Measurements from ENCODE around the gene TMEM134.
"Not testable (repeated sequence)": the region's sequence is repeated elsewhere in the genome, so short reads cannot be mapped to it uniquely, and the experiment has no call there.

Gene TMEM134

DNA sequence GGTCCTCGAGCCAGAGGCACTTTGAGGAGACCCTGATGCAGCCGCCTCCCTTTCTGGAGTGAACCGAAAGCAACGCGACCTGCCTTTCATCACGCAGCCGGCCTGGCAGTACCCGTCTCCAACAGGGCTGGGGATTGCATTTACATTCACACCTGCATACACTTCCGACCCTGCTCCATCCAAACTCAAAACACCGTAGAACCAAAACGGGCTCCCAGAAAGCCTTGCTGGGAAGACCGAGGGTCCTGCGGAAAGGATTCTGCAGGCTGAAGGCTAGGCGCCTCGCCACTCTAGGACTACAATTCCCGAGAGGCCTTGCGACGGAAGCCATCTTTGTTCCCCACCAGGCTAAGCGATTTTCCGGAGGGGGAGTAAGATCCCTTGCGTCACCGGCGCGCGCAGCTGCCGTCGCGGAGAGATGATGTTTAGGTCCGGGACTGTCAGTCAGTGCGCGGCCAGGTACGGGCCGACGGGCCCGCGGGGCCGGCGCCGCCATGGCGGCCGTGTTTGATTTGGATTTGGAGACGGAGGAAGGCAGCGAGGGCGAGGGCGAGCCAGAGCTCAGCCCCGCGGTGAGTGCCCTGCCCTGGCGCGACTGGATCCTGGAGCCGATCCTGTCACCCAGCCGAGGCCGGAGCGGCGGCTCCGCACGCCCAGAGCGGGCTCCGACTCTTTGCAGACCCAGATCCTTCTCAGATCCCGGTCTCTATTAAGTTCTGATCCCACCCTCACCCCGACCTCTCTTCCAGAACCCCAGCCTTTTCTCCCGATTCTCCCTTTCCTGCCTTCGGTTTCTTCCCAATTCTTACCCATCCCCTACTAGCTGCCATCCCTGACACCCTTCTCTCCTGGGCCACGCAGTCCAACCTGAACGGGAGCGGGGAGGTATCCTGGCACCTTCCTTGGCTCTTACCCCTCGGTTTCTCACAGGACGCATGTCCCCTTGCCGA lies 40.7 kb downstream of the TMEM134 start, which contains the start of gene RPS6KB2:
Gene RPS6KB2 (plus strand): TSS at position 443 of the 950 bp plus-strand sequence. CDS start 52 bp downstream, at position 495.
- Histone ChIP-seq H3K36me3 (ENCODE audit: control insufficient read depth, insufficient read depth, low read length) (peaks cover 9% of the 10 kb centered on the region), H3K27me3 (ENCODE audit: control insufficient read depth, insufficient read depth, low read length) (no peaks in the 10 kb centered on the region), H3K4me3 (ENCODE audit: low read depth, low read length) (peak within 1 kb of the TSS; percentile 99), H3K9ac (ENCODE audit: low read depth, low read length) (peak within 1 kb of the TSS; percentile 85), H3K4me1 (ENCODE audit: control insufficient read depth, insufficient read depth, low read length) (no peaks in the 10 kb centered on the region), H3K9me3 (ENCODE audit: control insufficient read depth, insufficient read depth, low read length) (no peaks in the 10 kb centered on the region)

DNA sequence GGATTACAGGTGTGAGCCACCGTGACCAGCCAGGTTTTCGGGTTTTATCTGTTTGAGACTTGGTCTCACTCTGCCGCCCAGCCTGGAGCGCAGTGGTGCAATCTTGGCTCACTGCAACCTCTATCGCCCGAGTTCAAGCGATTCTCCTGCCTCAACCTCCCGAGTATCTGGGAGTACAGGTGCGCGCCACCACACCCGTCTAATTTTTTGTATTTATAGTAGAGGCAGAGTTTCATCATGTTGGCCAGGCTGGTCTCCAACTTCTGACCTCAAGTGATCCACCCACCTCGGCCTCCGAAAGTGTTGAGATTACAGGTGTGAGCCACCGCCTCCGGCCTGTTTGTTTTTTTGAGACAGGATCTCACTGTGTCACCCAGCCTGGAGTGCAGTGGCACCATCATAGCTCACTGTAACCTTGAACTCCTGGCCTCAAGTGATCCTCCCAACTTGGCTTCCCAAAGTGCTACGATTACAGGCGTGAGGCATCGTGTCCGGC lies 41.6 kb downstream of the TMEM134 start:
- not testable (repeated sequence) for H3K36me3 ChIP-seq (ENCODE audit: control insufficient read depth, insufficient read depth, low read length); H3K9ac ChIP-seq (ENCODE audit: low read depth, low read length); H3K4me1 ChIP-seq (ENCODE audit: control insufficient read depth, insufficient read depth, low read length); H3K27me3 ChIP-seq (ENCODE audit: control insufficient read depth, insufficient read depth, low read length); H3K9me3 ChIP-seq (ENCODE audit: control insufficient read depth, insufficient read depth, low read length)
- peak overlapping the region; percentile 99 for H3K4me3 ChIP-seq (ENCODE audit: low read depth, low read length)

DNA sequence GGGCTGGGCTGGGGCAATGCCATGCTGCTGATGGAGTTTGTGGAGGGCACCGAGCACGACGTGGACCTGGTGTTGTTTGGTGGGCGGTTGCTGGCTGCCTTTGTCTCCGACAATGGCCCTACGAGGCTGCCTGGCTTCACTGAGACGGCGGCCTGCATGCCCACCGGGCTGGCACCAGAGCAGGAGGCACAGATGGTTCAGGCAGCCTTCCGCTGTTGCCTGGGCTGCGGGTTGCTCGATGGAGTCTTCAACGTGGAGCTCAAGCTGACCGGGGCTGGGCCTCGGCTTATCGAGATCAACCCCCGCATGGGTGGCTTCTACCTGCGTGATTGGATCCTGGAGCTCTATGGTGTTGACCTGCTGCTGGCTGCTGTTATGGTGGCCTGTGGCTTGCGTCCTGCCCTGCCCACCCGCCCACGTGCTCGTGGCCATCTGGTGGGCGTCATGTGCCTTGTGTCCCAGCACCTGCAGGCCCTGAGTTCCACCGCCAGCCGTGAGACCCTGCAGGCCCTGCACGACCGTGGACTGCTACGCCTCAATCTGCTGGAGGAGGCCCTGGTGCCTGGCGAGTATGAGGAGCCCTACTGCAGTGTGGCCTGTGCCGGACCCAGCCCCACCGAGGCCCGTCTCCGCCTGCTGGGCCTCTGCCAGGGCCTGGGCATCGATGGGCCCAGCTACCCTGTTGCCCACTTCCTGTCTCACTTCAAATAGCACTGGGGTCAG lies 45.0 kb downstream of the TMEM134 start:
- no peaks in the 10 kb centered on the region for H3K4me1 ChIP-seq (ENCODE audit: control insufficient read depth, insufficient read depth, low read length)
- H3K4me3 ChIP-seq (ENCODE audit: low read depth, low read length) = no peak overlapping the region
- no peaks in the 10 kb centered on the region for H3K9me3 ChIP-seq (ENCODE audit: control insufficient read depth, insufficient read depth, low read length)
- H3K27me3 ChIP-seq (ENCODE audit: control insufficient read depth, insufficient read depth, low read length) = peaks cover 4% of the 10 kb centered on the region
- H3K36me3 ChIP-seq (ENCODE audit: control insufficient read depth, insufficient read depth, low read length) = no peaks in the 10 kb centered on the region
- H3K9ac ChIP-seq (ENCODE audit: low read depth, low read length) = no peak overlapping the region

DNA sequence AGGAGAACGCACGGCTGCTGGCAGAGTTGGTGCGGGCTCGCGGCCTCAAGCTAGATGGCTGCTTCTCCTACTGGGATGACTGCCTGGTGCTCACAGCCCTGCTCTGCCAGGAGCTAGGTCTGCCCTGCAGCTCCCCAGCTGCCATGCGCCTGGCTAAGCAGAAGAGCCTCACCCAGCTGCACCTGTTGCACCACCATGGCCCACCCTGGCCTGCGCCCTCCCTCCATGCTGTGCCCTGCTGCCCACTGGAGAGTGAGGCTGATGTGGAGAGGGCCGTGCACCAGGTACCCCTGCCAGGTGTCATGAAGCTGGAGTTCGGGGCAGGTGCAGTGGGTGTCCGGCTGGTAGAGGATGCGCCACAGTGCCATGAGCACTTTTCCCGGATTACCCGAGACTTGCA lies 45.6 kb downstream of the TMEM134 start:
- Histone ChIP-seq H3K4me1 (ENCODE audit: control insufficient read depth, insufficient read depth, low read length) (no peaks in the 10 kb centered on the region), H3K9ac (ENCODE audit: low read depth, low read length) (no peak overlapping the region), H3K4me3 (ENCODE audit: low read depth, low read length) (no peak overlapping the region), H3K27me3 (ENCODE audit: control insufficient read depth, insufficient read depth, low read length) (peaks cover 4% of the 10 kb centered on the region), H3K9me3 (ENCODE audit: control insufficient read depth, insufficient read depth, low read length) (no peaks in the 10 kb centered on the region), H3K36me3 (ENCODE audit: control insufficient read depth, insufficient read depth, low read length) (no peaks in the 10 kb centered on the region)

DNA sequence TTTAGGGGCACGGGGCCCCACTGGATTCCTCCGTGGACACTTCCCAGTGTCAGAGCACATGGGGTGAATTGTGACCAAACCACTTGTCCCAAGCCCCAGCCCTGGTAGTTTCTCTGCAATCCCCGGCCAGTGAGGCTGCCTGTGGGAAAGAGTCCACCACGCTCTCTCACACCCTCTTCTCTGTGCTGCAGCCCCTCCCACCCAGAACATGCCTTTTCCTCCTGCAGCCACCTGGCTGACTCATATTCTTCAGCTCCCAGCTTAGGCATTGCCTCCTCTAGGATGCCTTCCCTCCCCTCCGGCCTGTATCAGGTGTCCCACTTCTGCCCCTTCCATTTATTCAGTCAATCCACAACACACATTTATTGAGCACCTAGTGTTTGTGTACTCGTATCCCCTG lies 46.2 kb downstream of the TMEM134 start:
- Histone ChIP-seq H3K4me1 (ENCODE audit: control insufficient read depth, insufficient read depth, low read length) (no peaks in the 10 kb centered on the region), H3K27me3 (ENCODE audit: control insufficient read depth, insufficient read depth, low read length) (peaks cover 4% of the 10 kb centered on the region), H3K36me3 (ENCODE audit: control insufficient read depth, insufficient read depth, low read length) (no peaks in the 10 kb centered on the region), H3K4me3 (ENCODE audit: low read depth, low read length) (no peak overlapping the region), H3K9me3 (ENCODE audit: control insufficient read depth, insufficient read depth, low read length) (no peaks in the 10 kb centered on the region), H3K9ac (ENCODE audit: low read depth, low read length) (no peak overlapping the region)

DNA sequence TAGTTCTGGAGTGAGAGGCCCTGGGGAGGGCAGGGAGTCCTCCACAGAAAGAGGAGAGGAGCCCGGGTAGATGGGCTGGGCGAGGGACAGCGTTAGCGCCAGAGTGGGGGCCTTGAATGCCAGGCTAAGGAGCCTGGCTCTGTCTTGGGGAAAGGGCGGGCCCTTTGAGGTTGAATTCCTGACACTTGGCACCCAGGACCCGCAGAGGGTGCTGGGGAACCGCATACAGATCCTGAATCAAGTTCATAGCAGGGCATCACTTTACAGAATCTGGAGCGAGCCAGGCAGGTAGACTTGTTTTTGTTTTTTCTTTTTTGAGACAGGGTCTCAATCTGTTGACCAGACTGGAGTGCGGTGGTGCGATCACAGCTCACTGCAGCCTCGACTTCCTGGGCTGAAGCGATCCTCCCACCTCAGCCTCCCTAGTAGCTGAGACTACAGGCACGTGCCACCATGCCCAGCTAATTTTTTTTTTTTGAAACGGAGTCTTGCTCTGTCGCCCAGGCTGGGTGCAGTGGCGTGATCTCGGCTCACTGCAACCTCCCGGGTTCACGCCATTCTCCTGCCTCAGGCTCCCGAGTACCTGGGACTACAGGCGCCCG lies 47.5 kb downstream of the TMEM134 start:
- no peaks in the 10 kb centered on the region for H3K4me1 ChIP-seq (ENCODE audit: control insufficient read depth, insufficient read depth, low read length)
- H3K9me3 ChIP-seq (ENCODE audit: control insufficient read depth, insufficient read depth, low read length) = no peaks in the 10 kb centered on the region
- H3K9ac ChIP-seq (ENCODE audit: low read depth, low read length) = no peak overlapping the region
- peaks cover 4% of the 10 kb centered on the region for H3K27me3 ChIP-seq (ENCODE audit: control insufficient read depth, insufficient read depth, low read length)
- no peaks in the 10 kb centered on the region for H3K36me3 ChIP-seq (ENCODE audit: control insufficient read depth, insufficient read depth, low read length)
- H3K4me3 ChIP-seq (ENCODE audit: low read depth, low read length) = peak overlapping the region; percentile 13

DNA sequence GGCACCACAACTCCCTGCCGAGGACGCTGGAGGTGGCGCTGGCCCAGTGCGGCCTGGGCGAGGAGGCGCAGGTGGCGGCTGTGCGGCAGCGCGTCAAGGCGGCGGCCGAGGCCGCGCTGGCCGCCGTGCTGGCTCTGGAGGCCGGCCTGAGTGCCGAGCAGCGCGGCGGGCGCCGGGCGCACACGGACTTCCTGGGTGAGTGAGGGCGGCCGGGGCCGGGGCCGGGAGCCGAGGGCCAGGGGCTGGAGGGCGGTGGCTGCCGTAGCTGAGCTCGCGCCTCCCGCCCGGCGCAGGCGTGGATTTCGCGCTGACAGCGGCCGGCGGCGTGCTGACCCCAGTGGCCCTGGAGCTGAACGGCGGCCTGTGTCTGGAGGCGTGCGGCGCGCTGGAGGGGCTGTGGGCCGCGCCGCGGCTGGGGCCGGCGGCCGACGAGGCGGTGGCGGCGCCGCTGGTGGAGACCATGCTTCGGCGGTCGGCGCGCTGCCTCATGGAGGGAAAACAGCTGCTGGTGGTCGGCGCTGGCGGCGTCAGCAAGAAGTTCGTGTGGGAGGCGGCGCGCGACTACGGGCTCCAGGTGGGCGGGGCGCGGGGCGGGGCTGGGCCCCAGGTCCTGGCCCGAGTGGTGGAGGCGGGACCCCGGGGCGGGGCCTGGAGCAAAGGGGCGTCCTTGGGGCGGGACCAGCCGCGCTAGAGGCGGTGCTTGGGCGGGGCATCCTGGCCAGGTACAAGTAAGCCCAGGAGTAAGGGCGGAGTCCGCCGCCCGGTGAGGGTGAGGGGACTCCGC lies 48.2 kb downstream of the TMEM134 start:
- Histone ChIP-seq H3K9ac (ENCODE audit: low read depth, low read length) (no peak overlapping the region), H3K27me3 (ENCODE audit: control insufficient read depth, insufficient read depth, low read length) (peaks cover 4% of the 10 kb centered on the region), H3K4me1 (ENCODE audit: control insufficient read depth, insufficient read depth, low read length) (peaks cover 4% of the 10 kb centered on the region), H3K4me3 (ENCODE audit: low read depth, low read length) (peak overlapping the region; percentile 50), H3K36me3 (ENCODE audit: control insufficient read depth, insufficient read depth, low read length) (no peaks in the 10 kb centered on the region), H3K9me3 (ENCODE audit: control insufficient read depth, insufficient read depth, low read length) (no peaks in the 10 kb centered on the region)

DNA sequence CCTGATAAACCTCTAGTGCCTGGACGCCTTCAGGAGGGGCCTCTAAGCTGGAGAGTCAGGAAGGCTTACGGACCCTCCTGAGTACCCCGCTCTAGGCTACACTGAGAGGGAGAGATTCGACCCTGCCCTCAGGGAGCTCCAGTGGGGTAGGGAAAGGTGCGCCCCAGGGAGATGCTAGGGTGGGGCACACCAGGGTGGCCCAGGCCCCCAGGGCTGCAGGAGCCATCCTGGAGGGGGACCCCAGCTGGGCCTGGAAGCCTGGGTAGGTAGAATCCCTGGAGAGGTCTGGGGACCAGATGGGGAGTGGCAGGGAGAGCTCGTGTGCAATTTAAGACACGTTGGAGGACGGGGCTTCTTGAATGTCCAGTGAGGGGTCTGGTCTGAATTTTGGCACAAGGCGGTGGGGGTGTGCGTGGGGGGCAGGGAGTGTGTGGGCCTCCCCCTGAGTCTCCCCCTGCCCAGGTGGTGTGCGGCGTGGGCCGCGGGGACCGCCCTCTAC lies 48.9 kb downstream of the TMEM134 start:
- peaks cover 4% of the 10 kb centered on the region for H3K27me3 ChIP-seq (ENCODE audit: control insufficient read depth, insufficient read depth, low read length)
- H3K9me3 ChIP-seq (ENCODE audit: control insufficient read depth, insufficient read depth, low read length) = no peaks in the 10 kb centered on the region
- H3K36me3 ChIP-seq (ENCODE audit: control insufficient read depth, insufficient read depth, low read length) = no peaks in the 10 kb centered on the region
- H3K4me3 ChIP-seq (ENCODE audit: low read depth, low read length) = peak overlapping the region; percentile 50
- no peak overlapping the region for H3K9ac ChIP-seq (ENCODE audit: low read depth, low read length)
- H3K4me1 ChIP-seq (ENCODE audit: control insufficient read depth, insufficient read depth, low read length) = peaks cover 4% of the 10 kb centered on the region

DNA sequence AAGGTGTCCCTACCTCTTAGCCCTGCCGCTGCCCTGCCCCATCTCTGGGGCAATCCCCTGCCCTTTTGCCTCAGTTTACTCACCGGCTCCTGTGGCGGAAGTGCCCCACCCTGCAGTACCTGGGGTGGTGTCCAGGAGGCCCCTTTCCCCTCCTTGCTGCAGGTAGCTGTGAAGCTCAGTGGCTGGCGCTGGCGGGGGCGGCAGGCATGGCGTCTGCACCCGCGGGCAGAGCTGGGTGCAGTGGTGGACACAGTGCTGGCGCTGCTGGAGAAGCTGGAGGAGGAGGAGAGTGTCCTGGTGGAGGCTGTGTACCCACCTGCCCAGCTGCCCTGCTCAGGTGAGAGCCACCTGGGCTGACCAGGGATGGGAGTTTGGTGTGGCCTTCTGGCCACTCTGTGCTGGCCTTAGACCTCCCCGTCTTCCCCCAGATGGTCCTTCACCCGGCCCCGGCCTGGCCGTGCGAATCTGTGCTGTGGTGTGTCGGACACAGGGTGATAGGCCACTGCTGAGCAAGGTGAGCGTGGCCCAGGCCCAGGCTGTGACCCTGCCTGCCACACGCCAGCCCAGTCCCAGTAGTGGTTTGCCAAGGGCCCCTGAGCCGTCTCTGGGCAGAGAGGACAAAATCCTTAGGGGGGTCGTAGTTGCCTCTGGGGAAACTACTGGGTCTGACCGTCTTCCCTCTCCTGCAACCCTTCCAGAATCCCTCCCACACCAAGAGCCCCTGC lies 49.6 kb downstream of the TMEM134 start:
- Histone ChIP-seq H3K4me1 (ENCODE audit: control insufficient read depth, insufficient read depth, low read length) (peaks cover 4% of the 10 kb centered on the region), H3K27me3 (ENCODE audit: control insufficient read depth, insufficient read depth, low read length) (peaks cover 4% of the 10 kb centered on the region), H3K9me3 (ENCODE audit: control insufficient read depth, insufficient read depth, low read length) (no peaks in the 10 kb centered on the region), H3K9ac (ENCODE audit: low read depth, low read length) (no peak overlapping the region), H3K4me3 (ENCODE audit: low read depth, low read length) (no peak overlapping the region), H3K36me3 (ENCODE audit: control insufficient read depth, insufficient read depth, low read length) (no peaks in the 10 kb centered on the region)

DNA sequence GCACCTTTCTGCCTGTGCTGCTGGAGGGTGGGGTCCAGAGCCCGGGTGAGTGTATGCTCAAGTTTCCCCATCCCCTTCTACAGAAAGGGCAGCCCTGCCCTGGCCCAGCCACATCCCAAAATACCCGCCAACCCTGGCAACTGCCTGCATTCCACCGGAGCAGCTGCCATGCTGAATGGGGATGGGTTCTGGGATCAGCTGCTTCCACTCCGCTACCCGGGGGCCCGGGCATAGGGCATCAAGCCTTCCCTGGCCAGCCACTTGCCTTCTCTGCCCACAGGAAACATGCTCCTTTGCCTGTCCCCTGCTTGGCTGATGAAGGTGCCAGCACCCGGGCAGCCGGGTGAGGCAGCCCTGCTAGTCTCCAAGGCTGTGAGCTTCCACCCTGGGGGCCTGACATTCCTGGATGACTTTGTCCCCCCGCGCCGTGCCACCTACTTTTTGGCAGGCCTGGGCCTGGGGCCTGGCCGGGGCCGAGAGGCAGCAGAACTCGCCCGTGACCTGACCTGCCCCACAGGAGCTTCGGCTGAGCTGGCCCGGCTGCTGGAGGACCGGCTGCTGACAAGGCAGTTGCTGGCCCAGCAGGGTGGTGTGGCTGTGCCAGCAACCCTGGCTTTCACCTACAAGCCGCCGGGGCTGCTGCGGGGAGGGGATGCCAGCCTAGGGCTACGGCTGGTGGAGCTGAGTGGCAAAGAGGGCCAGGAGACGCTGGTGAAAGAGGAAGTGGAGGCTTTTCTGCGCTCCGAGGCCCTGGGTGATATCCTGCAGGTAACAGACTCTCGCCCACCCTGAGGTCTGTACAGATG lies 50.4 kb downstream of the TMEM134 start:
- Histone ChIP-seq H3K9ac (ENCODE audit: low read depth, low read length) (no peak overlapping the region), H3K9me3 (ENCODE audit: control insufficient read depth, insufficient read depth, low read length) (no peaks in the 10 kb centered on the region), H3K4me3 (ENCODE audit: low read depth, low read length) (no peak overlapping the region), H3K4me1 (ENCODE audit: control insufficient read depth, insufficient read depth, low read length) (peaks cover 4% of the 10 kb centered on the region), H3K27me3 (ENCODE audit: control insufficient read depth, insufficient read depth, low read length) (peaks cover 4% of the 10 kb centered on the region), H3K36me3 (ENCODE audit: control insufficient read depth, insufficient read depth, low read length) (no peaks in the 10 kb centered on the region)
